ENCODE measurements around the gene VPS33A. TPM values are rescaled to one million over a fixed set of nuclear protein-coding genes. Genes with fewer than 3 reads are reported as not detected.
"Not testable (repeated sequence)": the region's sequence is repeated elsewhere in the genome, so short reads cannot be mapped to it uniquely, and the experiment has no call there.

The VPS33A gene
- total and polyA plus RNA-seq, 4 donors = 6.4 to 14.9 (median 10.0) TPM

- H3K4me3 ChIP-seq (ENCODE audit: low read depth in 1 of 3, low read length in 3 of 3) = peak overlapping the region; percentile 69 to 94 (median 86)
- peaks cover 0 to 22% (median 16%) of the 10 kb centered on the region in 4 donors for H3K4me1 ChIP-seq (ENCODE audit: control insufficient read depth in 4 of 4, insufficient read depth in 4 of 4, low read length in 3 of 4)
- peak overlapping the region; percentile 72 to 86 for H3K27ac ChIP-seq (ENCODE audit: low read depth in 1 of 2, low read length in 2 of 2)
- DNase-seq (ENCODE audit: low spot score) = no peak
- under 1% methylated on average over 17 of the region's 17 CpGs for WGBS
- TF ChIP-seq FOXA1 (IDR thresholded peaks at IDR 0.05) (no peak), HNF4A (conservative IDR thresholded peaks at IDR 0.05) (no peak), MAX (IDR thresholded peaks at IDR 0.05) (no peak), REST (IDR thresholded peaks at IDR 0.05) (no peak), RAD21 (IDR thresholded peaks at IDR 0.05) (no peak), RXRA (IDR thresholded peaks at IDR 0.05) (no peak), EGR1 (IDR thresholded peaks at IDR 0.05; ENCODE audit: low read depth in 2 of 2) (no peak), JUND (IDR thresholded peaks at IDR 0.05) (no peak), TAF1 (conservative IDR thresholded peaks at IDR 0.05) (no peak), YY1 (IDR thresholded peaks at IDR 0.05) (no peak), ZBTB33 (IDR thresholded peaks at IDR 0.05) (no peak), SP1 (IDR thresholded peaks at IDR 0.05) (no peak), FOXA2 (IDR thresholded peaks at IDR 0.05) (no peak), NR2F2 (IDR thresholded peaks at IDR 0.05) (no peak)
- H3K9ac ChIP-seq (ENCODE audit: low read depth in 1 of 2, low read length in 2 of 2) = peak overlapping the region; percentile 36 to 58
- H3K9me3 ChIP-seq (ENCODE audit: control insufficient read depth in 4 of 4, low read length in 3 of 4) = no peaks in the 10 kb centered on the region
- H3K36me3 ChIP-seq (ENCODE audit: control insufficient read depth in 4 of 4, insufficient read depth in 3 of 4, low read depth in 1 of 4, low read length in 3 of 4) = peaks cover 3 to 17% (median 14%) of the 10 kb centered on the region in 4 donors
- no peaks in the 10 kb centered on the region for H3K27me3 ChIP-seq (ENCODE audit: control insufficient read depth in 4 of 4, insufficient read depth in 4 of 4, low read length in 3 of 4)
Observed at GRCh38 chr12:122265886-122266229, 436 bp downstream of the VPS33A start.

GRCh38 chr12:122265476-122265875, 818 bp downstream of the VPS33A start:
- Histone ChIP-seq H3K9me3 (ENCODE audit: control insufficient read depth in 4 of 4, low read length in 3 of 4) (no peaks in the 10 kb centered on the region), H3K4me3 (ENCODE audit: low read depth in 1 of 3, low read length in 3 of 3) (peak overlapping the region; percentile 69 to 94 (median 86)), H3K4me1 (ENCODE audit: control insufficient read depth in 4 of 4, insufficient read depth in 4 of 4, low read length in 3 of 4) (peaks cover 0 to 22% (median 16%) of the 10 kb centered on the region in 4 donors), H3K27ac (ENCODE audit: low read depth in 1 of 2, low read length in 2 of 2) (peak overlapping the region; percentile 72 to 86), H3K36me3 (ENCODE audit: control insufficient read depth in 4 of 4, insufficient read depth in 3 of 4, low read depth in 1 of 4, low read length in 3 of 4) (peaks cover 3 to 18% (median 16%) of the 10 kb centered on the region in 4 donors), H3K9ac (ENCODE audit: low read depth in 1 of 2, low read length in 2 of 2) (peak overlapping the region; percentile 36 to 58), H3K27me3 (ENCODE audit: control insufficient read depth in 4 of 4, insufficient read depth in 4 of 4, low read length in 3 of 4) (no peaks in the 10 kb centered on the region)
- 22% methylated on average over 1 of the region's 1 CpG for WGBS
- no peak for DNase-seq (ENCODE audit: low spot score)
- TF ChIP-seq CTCF (IDR thresholded peaks at IDR 0.05; ENCODE audit: low read depth, low read length, missing input control) (no peak), EGR1 (IDR thresholded peaks at IDR 0.05; ENCODE audit: low read depth in 2 of 2) (no peak), MAX (IDR thresholded peaks at IDR 0.05) (no peak), SP1 (IDR thresholded peaks at IDR 0.05) (no peak), JUND (IDR thresholded peaks at IDR 0.05) (no peak), GABPA (IDR thresholded peaks at IDR 0.05 in 1 of 2, conservative IDR thresholded peaks at IDR 0.05 in 1 of 2) (no peak), YY1 (IDR thresholded peaks at IDR 0.05) (no peak), FOXA2 (IDR thresholded peaks at IDR 0.05) (no peak), FOXA1 (IDR thresholded peaks at IDR 0.05) (no peak), RAD21 (IDR thresholded peaks at IDR 0.05) (no peak), TAF1 (conservative IDR thresholded peaks at IDR 0.05) (no peak)

GRCh38 chr12:122260735-122261134, 5.6 kb downstream of the VPS33A start:
- H3K9me3 ChIP-seq (ENCODE audit: control insufficient read depth in 4 of 4, low read length in 3 of 4); H3K4me3 ChIP-seq (ENCODE audit: low read depth in 1 of 3, low read length in 3 of 3); H3K27me3 ChIP-seq (ENCODE audit: control insufficient read depth in 4 of 4, insufficient read depth in 4 of 4, low read length in 3 of 4); H3K9ac ChIP-seq (ENCODE audit: low read depth in 1 of 2, low read length in 2 of 2); DNase-seq (ENCODE audit: low spot score); H3K27ac ChIP-seq (ENCODE audit: low read depth in 1 of 2, low read length in 2 of 2): not testable (repeated sequence)
- WGBS = 91% methylated on average over 14 of the region's 14 CpGs
- H3K4me1 ChIP-seq (ENCODE audit: control insufficient read depth in 4 of 4, insufficient read depth in 4 of 4, low read length in 3 of 4) = peaks cover 0 to 12% (median 9%) of the 10 kb centered on the region in 4 donors
- H3K36me3 ChIP-seq (ENCODE audit: control insufficient read depth in 4 of 4, insufficient read depth in 3 of 4, low read depth in 1 of 4, low read length in 3 of 4) = peaks cover 14 to 35% (median 28%) of the 10 kb centered on the region in 4 donors

- H3K9me3 ChIP-seq (ENCODE audit: control insufficient read depth in 4 of 4, low read length in 3 of 4); H3K4me1 ChIP-seq (ENCODE audit: control insufficient read depth in 4 of 4, insufficient read depth in 4 of 4, low read length in 3 of 4); H3K27ac ChIP-seq (ENCODE audit: low read depth in 1 of 2, low read length in 2 of 2); H3K9ac ChIP-seq (ENCODE audit: low read depth in 1 of 2, low read length in 2 of 2); H3K27me3 ChIP-seq (ENCODE audit: control insufficient read depth in 4 of 4, insufficient read depth in 4 of 4, low read length in 3 of 4); DNase-seq (ENCODE audit: low spot score); H3K4me3 ChIP-seq (ENCODE audit: low read depth in 1 of 3, low read length in 3 of 3): not testable (repeated sequence)
- WGBS = 96% methylated on average over 4 of the region's 4 CpGs
- peaks cover 14 to 35% (median 30%) of the 10 kb centered on the region in 4 donors for H3K36me3 ChIP-seq (ENCODE audit: control insufficient read depth in 4 of 4, insufficient read depth in 3 of 4, low read depth in 1 of 4, low read length in 3 of 4)
Observed at GRCh38 chr12:122258939-122259338, 7.4 kb downstream of the VPS33A start.
